GM19455 (cell line): Measurements from ENCODE around the gene NEDD4L.

Experiments used
- ATAC-seq: cut with Tn5 transposase; IDR thresholded peaks from one replicate; pipeline ENCODE4 v1.9.1; 2021; ENCODE audit not compliant: unreplicated experiment

The NEDD4L gene

DNA sequence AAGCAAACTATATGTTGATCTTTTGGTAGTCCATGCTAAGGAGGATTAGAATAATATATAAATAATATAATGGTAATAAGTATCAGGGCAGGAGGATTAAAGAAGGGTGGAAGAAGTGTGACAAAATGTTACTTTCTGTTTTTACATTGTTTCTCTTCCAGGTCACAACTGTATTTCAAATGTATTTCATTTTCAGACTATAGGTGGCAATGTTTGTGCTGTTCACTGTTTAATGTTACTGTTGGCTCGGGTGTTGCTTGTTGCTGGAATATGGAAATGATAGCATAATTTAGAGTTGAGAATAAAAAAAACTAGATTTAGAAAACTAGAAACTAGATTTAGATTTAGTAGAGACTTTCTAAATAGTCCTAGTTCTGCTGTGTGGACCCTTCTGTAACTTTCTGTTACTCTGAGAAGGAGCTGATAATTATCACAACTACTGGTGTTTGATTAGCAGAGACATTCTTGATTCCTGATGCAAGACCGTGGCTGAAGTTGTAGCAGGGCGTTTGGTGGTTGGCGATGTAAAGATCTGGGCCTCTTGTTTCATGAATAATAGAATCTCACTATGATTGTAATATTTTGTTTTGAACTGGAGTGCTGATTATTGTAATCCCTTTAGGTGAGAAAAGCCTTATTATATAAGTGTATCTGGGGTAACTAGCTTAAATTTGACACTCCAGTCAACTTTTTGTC is 7.9 kb downstream of the NEDD4L start:
- peak; percentile 76 for ATAC-seq

DNA sequence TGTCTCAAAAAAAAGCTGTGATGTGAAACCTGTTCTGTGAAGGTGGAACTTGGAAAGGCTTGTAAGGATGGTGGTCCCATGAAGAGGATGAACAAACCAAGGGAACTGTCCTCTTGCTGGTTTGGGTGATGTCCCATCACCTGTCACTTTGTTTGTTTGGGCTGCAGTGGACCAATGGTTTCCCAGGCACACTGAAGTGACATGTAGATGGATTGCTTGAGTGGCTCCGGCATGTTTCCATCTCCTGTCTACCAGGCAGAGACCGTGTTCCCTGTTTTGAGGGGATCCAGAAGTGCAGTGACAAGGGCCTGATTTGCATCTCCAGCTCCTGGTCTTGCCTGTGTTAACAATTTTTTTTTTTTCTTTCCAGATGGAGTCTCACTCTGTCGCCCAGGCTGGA is 8.9 kb downstream of the NEDD4L start:
- no peak for ATAC-seq

DNA sequence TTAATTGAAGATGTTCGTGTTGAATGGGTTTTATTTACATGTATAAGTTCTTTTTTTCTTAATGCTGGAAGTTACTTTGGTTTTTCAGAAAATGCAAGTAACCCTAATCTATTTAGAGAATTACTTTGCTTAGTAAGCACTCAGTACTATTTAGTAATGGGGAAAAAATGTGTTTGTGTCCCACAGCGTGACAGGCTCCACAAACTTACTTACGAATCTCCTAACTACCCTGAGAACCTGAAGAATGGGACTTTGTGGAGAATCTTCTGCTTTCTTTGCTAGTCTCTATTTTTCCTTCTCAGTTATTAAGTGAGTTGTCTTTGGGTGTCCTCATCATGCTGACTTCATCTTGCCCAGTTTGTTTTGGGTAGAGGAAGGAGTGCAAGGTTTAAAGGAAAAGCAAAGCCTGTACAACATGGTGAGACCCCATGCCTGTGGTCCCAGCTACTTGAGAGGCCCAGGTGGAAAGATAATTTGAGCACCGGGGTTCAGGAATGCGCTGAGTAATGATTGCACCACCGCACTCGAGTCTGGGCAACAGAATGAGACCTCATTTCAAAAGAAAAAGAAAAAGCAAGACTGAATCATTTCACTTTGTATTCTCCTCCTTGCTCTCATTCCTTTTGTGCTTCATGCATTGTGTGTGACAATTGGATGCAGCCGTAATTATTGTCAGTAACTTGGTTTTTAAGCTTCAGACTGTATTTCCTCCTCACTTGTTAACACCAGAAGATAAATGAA is 10.2 kb downstream of the NEDD4L start:
- ATAC-seq, result no peak

DNA sequence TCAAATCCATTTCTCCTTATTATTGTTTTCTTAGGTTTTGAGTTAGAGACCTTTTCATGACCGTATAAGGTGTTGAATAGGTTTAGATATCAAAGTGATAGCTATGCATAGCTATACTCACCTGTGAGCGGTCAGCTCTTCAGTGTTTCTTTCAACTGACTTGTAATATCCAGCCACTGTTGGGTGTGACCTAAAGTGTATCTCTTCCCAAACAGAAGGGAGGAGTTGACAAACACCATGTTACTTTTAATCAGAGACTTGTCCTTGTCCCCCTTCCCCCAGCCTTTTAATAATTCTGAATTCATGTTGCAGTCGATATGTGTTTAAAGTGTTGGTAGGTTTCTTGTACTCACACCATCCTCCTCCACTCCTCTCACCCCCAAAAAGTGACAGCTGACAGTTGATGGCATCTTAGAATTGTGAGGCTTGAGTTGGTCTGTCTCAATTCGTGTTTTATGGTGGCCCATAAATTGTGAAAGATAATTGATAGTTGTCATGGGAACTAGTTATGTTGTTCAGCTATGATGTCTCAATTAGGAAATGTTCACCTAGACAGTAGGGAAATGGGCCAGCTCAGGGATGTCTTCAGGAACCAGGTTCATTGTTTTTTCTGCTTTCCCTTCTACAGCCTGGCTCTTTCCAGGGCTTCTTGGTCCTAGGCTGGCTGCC is 12.0 kb downstream of the NEDD4L start:
- no peak for ATAC-seq

DNA sequence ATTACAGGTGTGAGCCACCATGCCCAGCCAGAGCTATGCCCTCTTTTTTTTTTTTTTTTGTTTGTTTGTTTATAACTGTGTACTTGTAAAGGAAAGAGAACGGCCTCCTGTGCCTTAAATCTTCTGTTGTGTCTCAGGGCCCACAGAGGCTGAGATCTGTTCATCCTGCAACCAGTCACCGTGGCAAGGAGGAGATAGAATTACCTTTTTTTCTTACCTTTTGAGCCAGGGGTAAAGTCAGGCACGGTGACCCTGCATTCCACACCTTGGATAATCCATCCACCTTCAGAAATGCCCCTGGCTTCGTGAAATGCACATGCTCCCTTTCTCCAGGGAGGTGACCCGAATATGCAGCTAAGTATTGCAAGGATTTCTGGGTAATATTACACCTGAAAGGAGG is 12.8 kb downstream of the NEDD4L start:
- no peak for ATAC-seq

DNA sequence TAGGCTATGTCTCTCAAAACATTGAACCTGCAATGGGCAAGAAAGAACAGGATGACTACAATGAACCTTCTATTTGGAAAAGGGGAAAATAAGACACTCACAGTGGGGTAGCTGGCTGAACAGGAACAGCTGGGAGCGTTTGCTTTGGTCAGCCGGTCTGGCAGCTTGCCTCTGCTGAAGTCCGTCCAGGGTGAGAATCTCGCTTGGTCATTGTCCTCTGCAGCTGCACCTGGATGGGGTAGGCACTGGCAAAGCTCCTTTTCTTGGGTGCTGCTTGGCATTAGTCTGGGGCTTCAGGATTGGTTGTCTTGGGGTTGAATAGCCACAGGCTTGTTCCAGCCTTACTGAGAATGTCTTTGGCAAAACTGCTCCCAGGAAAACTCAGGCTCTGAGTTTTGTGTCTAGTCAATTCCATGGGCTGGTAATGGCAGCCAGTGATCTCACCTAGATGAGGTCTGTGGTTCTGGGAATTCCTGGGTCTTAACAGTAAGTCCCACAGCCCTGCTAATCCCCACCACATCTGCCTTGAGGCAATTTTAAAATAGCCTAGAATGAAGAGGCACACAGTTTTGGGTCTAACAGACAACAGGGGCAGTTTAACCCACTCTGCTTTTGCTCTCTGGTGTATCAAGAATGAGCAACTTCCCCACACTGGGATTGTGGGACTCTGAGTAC is 13.4 kb downstream of the NEDD4L start:
- ATAC-seq, result no peak

DNA sequence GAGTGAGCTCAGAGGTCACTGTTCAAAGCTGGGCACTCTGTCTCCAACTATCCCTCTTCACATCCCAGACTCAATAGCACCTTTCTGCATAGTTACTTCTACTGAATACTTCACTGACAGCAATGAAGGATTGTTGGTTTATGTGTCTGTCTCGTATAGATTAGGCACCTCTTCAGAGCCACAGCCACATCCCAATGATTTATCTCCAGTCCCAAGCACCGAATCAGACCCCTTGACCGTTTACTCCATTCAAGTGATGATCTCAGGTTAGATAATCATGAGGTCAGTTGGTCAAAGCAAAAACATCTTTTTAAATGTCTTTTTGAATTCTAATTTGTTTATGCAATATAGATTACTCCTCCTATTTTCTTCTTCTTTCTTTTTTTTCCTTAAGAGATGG is 14.7 kb downstream of the NEDD4L start:
- ATAC-seq, result no peak

DNA sequence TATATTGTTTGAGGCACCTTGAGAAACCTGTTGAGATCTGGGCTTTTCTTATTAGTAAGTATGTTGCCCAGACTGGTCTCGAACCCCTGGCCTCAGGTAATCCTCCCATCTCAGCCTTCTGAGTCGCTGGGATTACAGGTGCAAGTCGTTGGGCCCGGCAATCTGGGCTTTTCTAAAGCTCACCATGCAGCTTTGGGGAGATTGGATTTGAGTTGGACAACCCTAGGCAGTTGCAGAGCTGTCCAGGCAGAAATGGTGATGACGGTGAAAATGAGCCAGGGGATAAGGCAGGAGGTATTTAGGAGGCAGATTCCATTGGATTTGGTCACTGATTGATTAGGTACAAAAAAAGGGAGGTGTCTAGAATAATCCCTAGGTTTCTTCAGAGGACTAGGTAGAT is 16.2 kb downstream of the NEDD4L start:
- ATAC-seq, result no peak

DNA sequence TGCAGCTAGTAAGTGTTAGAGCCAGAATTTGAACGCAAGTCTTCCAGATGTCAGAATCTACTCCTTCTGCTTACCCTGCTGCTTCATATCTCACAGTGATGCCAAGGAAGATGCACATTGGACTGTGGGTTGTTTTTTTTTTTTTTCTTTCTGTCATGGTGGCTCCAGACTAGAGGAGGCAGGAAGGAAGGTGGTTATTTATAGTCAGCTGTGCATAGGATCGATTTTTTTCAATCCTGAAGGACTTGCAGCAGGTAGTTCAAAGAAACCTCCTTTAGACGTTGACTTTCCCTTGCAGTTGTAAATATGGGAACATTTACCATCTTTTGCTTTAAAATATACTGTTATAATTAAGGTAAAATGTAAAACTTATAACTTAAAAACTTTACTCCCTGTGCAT is 17.3 kb downstream of the NEDD4L start:
- no peak for ATAC-seq

DNA sequence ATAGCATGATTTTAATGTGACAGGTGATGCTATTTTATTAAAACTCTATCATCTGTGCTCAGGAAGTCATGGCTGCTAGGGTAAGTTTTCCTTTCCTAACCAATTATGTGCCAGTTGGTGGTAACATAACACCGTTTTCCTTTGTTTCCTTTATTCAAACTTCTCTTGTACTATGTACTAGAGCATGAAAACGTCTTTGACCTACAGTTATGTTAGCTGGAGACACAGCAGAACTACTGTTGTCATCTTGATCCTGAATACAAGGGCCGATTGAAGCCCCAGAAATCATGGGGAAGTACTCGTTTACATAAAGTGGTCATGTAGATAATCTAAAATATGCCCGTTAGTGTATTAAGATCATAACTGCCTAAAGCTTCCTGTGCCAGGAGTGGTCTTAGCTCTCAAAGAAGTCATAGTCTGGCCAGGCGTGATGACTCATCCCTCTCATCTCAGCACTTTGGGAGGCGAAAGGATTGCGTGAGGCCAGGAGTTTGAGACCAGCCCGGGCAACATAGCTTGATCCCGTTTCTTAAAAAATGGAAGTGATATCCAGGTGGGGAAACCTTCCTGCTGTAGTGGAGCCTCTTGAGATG is 20.5 kb downstream of the NEDD4L start:
- ATAC-seq, result no peak

DNA sequence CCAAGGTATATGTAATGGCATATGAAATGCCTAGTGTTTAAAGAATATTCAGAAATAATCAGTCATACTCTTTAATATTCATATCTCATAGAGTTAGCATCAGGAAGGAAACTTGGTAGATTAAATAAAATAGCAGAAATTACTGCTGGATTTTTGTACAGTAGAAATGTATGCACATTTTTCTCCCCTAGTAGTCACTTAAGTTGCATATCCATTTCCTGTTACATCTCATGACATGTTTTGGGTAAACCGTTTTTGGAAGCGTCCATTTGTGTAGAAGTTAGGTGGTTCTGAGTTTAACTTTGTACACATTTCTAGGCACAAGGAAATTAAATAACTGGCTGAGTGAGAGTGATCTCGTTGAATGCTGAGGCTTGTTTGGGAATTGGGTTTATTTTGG is 21.9 kb downstream of the NEDD4L start:
- no peak for ATAC-seq

DNA sequence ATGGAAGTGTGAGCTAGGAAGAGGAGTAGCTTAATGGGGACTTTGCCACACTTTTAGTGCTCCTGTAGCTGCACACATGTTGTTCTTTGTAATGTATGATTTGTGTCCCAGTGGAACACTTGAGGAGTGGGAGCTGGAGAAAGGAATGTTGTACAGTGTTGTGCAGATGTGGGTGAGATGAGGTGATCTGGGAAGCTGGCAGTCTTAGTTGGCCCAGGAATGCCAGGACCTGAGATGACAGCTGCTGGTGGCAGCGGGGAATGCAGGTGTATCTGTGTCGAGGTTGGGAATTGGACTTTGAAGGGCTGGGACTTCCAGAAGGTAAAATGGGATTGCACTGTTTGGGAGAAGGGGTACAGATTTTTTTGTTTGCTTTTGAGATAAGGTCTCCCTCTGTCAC is 23.6 kb downstream of the NEDD4L start:
- ATAC-seq, result no peak

DNA sequence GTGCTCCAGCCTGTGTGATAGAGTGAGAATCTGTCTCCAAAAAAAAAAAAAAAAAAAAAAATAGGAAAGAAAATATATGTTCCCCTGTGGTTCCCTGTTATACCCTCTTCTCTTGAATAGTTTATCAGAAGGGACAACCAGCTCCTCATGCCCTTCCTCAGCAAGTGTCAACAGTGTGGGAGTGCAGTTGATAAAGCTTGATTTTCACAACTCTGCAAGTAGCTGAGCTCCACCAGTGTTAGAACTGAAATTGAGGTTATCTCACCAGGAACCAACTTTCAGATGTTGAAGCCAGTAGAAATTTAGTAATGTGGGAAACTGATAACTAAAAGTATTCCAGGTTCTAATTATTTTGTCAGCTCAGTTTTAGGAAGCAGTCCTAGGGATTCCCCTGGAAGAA is 25.1 kb downstream of the NEDD4L start:
- ATAC-seq, result no peak

DNA sequence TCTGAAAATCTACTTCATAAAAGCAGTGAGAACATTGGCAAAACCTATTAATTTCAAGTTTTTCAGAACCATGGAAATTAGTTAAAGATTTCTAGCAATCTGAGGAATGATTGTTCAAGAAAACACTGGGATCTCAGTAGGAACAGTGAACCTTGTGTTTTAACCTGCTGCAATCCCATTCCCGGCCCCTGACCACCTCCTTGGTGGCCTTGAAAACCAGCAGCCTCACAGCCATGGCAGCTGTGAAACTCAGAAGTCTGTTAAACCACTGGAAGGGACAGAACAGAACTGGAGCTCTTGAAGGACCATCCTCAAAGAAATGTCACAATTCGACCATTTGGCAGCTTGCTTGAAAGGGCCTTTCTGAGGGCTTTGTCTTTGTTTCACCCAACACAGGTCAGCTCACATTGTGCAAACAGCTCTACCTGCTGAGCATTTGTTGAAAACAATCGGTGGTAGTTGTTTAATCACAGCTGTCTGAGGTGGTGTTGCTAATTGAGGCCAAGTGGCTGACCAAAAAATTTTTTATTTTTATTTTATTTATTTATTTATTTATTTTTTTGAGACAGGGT is 25.8 kb downstream of the NEDD4L start:
- no peak for ATAC-seq

DNA sequence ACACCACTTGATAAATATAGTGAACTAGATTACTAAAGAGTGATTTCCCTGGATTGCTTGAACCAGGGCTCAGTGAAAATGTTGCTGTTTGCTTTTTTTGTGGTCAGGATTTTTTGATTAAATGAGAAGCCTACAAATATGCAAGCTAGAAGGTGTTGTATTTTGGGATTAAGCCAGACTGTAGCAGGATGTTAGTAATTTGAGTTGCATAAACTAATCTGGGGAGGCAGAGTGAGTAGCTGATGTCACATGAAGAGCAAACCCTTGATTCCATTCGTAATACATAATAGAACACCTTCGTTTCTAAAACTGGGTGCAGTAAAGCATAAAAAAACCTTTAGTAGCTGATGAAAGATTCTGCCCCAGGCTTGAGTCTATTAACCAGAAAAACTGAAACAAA is 32.0 kb downstream of the NEDD4L start:
- ATAC-seq, result no peak

DNA sequence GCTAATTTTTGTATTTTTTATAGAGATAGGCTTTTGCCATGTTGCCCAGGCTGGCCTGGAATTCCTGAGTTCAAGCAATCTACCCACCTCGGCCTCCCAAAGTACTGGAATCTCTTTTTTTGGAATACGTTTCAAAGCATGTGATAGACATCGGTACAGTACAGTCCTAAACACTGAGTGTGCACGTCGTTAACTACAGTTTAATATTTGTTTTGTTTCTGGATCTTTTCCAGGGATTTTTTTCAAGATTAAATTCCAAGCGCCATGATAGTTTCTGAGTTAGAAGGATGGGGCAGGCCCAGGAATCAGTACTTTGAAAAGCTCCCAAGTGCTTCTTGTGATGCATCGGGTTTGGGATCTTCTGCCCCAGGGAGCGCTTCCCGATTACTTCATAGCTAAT is 33.3 kb downstream of the NEDD4L start:
- no peak for ATAC-seq

DNA sequence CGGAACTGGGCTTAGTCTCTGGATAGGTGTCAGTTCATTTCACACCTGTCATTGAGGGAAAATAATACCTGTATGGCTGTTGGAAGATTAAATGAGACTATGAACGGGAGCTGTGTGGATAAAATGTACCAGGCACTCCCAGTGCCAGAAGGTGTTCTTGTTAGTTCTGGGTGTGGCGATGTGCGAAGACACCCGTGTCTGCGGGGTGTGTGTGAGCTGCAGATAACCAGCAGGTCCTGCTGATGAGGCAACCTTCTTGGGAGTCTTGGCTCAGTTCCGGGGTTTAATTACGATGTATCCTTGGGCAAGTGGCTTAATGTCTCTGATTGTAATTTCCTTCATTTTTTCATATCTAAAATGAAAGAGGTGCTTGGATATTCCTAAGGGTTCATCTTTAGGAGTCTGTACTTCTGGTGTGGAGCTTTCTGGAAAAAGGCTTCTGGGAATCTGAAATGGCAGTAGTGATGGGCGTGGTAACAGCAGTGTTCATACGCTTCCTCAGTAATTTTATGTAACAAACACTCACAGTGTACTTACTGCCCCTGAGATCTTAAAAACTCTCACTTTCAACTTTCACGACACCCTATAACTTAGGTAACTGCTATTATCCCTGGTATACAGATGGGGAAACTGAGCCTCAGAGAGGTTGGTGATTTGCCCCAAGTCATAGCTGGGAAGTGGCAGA is 35.0 kb downstream of the NEDD4L start:
- no peak for ATAC-seq

DNA sequence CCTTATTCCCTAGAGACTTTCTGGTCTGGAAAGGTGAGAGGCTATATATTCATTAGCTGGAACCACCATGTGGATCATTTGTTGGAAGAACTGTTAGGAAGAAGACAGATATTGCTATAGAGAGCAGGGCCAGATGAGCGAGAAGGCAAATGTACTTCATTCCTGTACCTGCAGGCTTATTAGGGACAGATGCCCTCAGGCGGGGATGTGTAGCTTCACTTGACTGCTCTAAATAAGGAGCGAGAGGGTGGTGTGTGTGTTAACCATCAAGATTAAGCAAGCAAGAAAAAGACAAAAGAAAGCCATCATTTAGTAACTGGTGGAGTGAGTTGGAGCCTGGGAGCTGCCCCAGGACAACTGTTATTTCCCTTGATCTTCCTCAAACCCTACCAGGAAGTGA is 36.4 kb downstream of the NEDD4L start:
- no peak for ATAC-seq

DNA sequence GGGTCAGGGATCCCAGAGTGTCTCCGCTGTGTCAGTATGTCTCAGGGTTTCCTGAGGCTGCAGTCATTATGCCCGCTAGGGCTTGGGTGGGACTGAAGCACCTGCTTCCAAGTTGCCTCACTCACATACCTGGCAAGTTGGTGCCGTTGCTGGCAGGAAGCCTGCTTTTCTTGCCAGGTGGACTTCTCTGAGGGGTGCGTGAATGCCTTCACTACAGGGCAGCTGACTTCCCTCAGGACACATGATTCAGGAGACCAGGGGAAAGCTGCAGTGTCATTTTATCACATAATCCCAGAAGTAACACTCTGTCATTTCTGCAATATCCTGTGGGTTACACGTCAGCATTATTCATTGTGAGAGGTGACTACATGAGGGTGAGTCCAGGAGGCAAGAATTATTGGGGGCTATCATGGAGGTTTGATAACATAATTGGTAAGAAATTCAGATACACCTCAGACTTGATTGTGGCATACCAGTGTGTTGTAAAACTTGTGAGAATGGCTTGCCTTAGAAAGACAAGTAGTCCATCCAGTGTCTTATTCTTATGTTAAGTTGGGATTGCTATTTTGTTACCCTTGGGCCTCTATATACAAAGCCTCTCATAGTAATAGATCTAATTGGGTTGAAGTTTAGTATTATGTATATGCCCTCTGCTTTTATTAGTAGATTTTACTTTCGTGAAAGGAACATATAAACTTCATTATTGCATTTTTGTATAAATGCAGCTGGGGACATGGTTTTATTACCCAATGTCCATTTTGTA is 44.1 kb downstream of the NEDD4L start:
- no peak for ATAC-seq

DNA sequence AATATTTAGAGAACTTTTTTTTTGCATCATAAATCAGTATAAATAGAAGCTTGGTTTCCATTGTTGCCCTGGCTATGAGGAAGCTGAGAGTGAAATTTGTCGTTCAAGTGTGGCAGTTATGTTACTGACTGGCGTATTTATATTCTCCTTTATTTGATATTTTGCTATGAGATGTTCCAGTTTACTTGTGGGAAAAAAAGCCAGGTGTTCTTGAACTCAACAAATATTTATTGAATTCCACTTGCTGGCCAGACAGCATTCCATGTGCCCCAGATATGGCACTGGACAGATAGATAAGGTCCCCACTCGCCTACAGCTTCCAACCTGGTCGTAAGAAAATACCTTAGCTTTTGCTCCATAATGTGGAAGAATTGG is 44.7 kb downstream of the NEDD4L start:
- ATAC-seq, result no peak
